HL-60 (cell line): ENCODE data around the gene GRIK5.

Experiments
- DNase-seq, 2 experiments: peaks; one replicate each; pipeline ENCODE4 v3.0.0-alpha.2; 2010 to 2020; ENCODE audit warnings: low read depth in 1 of 2, low spot score in 1 of 2
- H3K27ac ChIP-seq: fragments of 250-450 bp; sonication (Bioruptor Pico); replicated peaks from 2 replicates; pipeline ENCODE4 v1.5.1; 2020; ENCODE audit warnings: mild to moderate bottlenecking, moderate library complexity
- H3K27me3 ChIP-seq: fragments of 250-450 bp; sonication (Bioruptor Pico); 2 replicates; pipeline ENCODE4 v1.5.1; 2021; ENCODE audit warnings: mild to moderate bottlenecking, moderate library complexity; ENCODE audit not compliant: insufficient read depth, poor library complexity, severe bottlenecking
- H3K4me3 ChIP-seq: replicated peaks from 2 replicates; pipeline ENCODE4 v1.5.1; 2011; ENCODE audit warnings: mild to moderate bottlenecking, control low read depth, low read length; ENCODE audit not compliant: insufficient read depth
- GABPA ChIP-seq: IDR thresholded peaks from 2 replicates; pipeline ENCODE4 v1.6.1; 2012; ENCODE audit warnings: low read depth
- POLR2AphosphoS5 ChIP-seq: IDR thresholded peaks from 2 replicates; pipeline ENCODE4 v1.6.1; 2012; ENCODE audit warnings: low read depth
- SPI1 ChIP-seq: IDR thresholded peaks from 2 replicates; pipeline ENCODE4 v1.6.1; 2012; ENCODE audit warnings: low read depth, mild to moderate bottlenecking, borderline replicate concordance
- TF ChIP-seq, protein P1 (sequence below): IDR thresholded peaks from one replicate; pipeline ENCODE4 v1.5.1; 2011; ENCODE audit warnings: low read length, control low read depth, inconsistent platforms; ENCODE audit not compliant: insufficient read depth
- TF ChIP-seq, protein P2 (sequence below): IDR thresholded peaks from 2 replicates; pipeline ENCODE4 v1.6.1; 2012; ENCODE audit warnings: low read depth; ENCODE audit not compliant: insufficient replicate concordance

The GRIK5 gene

DNA sequence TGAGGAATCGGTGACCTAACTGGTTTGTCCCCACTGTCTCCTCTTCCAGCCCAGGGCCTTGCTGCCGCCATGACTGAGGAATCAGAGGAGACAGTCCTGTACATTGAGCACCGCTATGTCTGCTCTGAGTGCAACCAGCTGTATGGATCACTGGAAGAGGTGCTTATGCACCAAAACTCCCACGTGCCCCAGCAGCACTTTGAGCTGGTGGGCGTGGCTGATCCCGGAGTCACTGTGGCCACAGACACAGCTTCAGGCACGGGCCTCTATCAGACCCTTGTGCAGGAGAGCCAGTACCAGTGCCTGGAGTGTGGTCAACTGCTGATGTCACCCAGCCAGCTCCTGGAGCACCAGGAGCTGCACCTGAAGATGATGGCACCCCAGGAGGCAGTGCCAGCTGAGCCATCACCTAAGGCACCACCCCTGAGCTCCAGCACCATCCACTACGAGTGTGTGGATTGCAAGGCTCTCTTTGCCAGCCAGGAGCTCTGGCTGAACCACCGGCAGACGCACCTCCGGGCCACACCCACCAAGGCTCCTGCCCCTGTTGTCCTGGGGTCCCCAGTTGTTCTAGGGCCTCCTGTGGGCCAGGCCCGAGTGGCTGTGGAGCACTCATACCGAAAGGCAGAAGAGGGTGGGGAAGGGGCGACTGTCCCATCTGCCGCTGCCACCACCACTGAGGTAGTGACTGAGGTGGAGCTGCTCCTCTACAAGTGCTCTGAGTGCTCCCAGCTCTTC is 8.7 kb upstream of the GRIK5 start:
- Histone ChIP-seq H3K4me3 (no peak overlapping the region), H3K27ac (no peak overlapping the region), H3K27me3 (no peaks in the 10 kb centered on the region)
- no peak for DNase-seq
- TF ChIP-seq, protein P1, sequence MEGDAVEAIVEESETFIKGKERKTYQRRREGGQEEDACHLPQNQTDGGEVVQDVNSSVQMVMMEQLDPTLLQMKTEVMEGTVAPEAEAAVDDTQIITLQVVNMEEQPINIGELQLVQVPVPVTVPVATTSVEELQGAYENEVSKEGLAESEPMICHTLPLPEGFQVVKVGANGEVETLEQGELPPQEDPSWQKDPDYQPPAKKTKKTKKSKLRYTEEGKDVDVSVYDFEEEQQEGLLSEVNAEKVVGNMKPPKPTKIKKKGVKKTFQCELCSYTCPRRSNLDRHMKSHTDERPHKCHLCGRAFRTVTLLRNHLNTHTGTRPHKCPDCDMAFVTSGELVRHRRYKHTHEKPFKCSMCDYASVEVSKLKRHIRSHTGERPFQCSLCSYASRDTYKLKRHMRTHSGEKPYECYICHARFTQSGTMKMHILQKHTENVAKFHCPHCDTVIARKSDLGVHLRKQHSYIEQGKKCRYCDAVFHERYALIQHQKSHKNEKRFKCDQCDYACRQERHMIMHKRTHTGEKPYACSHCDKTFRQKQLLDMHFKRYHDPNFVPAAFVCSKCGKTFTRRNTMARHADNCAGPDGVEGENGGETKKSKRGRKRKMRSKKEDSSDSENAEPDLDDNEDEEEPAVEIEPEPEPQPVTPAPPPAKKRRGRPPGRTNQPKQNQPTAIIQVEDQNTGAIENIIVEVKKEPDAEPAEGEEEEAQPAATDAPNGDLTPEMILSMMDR: no peak
- no peak for TF ChIP-seq SPI1

DNA sequence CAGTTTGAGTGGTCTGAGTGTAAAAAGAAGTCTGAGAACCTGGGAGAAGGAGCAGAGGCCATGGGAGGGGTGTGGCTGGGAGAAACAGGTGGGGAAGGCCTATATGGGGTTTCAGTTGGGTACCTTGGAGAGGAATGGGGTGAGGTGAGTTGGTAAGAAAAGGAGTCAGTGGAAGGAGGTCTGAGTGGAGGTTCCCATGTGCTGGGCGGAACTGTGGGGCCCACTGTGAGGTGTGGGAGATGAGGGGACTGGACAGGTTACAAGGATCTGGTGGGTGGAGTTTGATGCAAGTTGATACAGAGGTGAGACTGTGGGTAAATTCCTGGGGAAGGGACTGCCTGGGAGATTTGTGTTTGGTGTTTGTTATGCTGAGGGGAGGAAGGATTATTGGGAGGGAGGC is 8.1 kb upstream of the GRIK5 start:
- H3K27ac ChIP-seq: no peak overlapping the region
- DNase-seq: no peak
- H3K4me3 ChIP-seq: no peak overlapping the region
- no peaks in the 10 kb centered on the region for H3K27me3 ChIP-seq
- TF ChIP-seq, protein P2, sequence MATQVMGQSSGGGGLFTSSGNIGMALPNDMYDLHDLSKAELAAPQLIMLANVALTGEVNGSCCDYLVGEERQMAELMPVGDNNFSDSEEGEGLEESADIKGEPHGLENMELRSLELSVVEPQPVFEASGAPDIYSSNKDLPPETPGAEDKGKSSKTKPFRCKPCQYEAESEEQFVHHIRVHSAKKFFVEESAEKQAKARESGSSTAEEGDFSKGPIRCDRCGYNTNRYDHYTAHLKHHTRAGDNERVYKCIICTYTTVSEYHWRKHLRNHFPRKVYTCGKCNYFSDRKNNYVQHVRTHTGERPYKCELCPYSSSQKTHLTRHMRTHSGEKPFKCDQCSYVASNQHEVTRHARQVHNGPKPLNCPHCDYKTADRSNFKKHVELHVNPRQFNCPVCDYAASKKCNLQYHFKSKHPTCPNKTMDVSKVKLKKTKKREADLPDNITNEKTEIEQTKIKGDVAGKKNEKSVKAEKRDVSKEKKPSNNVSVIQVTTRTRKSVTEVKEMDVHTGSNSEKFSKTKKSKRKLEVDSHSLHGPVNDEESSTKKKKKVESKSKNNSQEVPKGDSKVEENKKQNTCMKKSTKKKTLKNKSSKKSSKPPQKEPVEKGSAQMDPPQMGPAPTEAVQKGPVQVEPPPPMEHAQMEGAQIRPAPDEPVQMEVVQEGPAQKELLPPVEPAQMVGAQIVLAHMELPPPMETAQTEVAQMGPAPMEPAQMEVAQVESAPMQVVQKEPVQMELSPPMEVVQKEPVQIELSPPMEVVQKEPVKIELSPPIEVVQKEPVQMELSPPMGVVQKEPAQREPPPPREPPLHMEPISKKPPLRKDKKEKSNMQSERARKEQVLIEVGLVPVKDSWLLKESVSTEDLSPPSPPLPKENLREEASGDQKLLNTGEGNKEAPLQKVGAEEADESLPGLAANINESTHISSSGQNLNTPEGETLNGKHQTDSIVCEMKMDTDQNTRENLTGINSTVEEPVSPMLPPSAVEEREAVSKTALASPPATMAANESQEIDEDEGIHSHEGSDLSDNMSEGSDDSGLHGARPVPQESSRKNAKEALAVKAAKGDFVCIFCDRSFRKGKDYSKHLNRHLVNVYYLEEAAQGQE: no peak
- TF ChIP-seq POLR2AphosphoS5: no peak
- TF ChIP-seq GABPA: no peak
- TF ChIP-seq, protein P1: no peak
- TF ChIP-seq SPI1: no peak

DNA sequence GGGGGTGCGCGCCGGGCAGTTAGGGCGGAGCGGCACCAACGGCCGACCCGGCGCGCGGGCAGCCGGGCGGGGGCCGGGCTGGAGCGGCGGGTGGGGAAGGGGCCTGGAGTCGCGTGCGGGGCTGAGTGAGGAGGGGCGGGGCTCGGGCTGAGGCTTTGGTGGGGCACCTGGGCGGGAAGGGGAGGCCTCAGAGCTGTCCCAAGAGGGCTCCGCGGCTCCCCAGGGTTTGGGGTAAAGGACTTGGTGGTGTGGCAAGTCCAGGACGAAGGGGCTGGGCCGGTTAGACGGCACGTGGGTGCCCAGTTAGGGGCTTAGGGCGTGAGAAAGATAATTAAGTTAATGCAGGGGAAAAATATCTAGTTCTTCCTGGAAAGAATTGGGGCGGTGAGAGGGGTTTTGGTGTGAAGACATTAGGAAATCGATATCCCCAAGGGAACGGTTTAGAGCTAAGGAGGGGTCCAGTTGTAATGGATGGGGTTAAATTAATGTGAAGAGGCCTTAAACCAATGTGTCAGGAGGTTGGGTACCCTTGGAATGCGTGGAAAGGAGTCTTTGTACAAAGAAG is 6.5 kb upstream of the GRIK5 start:
- Histone ChIP-seq H3K27ac (peak overlapping the region; percentile 81), H3K27me3 (no peaks in the 10 kb centered on the region), H3K4me3 (peak overlapping the region; percentile 92)
- DNase-seq: no peak
- TF ChIP-seq POLR2AphosphoS5: no peak

DNA sequence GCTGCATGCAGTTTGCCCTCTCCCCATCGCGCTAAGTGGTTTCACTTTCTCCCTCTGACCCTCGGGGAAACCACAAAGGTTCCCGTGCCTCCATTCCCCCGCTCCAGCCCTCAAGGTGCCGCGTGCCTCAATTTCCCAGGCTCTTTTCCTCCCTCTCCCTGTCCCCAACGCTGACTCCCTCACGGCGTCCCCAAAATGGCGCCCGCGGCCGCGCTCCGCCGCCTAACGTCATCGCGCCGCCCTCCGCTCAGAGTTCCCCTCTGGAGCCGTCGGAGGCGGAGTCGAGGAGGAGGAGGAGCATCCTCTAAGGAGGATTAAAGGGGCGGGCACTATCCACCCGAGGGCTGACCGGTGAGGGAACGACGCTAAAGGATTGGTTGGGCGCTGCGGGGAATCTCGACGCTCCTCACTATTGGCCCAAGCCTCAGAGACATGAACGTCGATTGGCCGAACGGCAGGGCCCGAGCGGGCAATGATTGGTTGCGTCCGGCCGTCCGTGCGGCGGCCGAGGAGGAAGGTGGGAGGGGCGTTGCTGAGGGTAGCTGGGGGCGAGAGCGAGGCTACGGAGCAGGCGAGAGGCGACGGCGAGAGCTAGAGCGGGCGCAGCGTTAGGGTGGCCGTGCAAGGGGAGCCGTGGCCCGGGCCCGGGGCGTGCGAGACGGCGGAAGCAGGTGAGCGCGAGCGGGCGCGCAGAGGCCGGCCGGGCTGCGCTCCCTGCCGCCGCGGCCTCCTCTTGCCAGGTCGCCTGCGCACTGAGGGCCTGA is 5.8 kb upstream of the GRIK5 start, which contains the start of gene ZNF574:
ZNF574 (plus strand) TSS at position 551 of the 764 bp plus-strand sequence. CDS start 2,441 bp downstream, outside the sequence.
- Histone ChIP-seq H3K27me3 (no peaks in the 10 kb centered on the region), H3K4me3 (peak within 1 kb of the TSS; percentile 92), H3K27ac (peak within 1 kb of the TSS; percentile 95)
- peak; percentile 63; the same call in 1 of the 2 replicates for TF ChIP-seq SPI1
- TF ChIP-seq, protein P2: peak; percentile 74
- no peak for TF ChIP-seq GABPA
- TF ChIP-seq POLR2AphosphoS5: peak; percentile 98
- DNase-seq: peak; percentile 99
